Psoas muscle (tissue), 8 donors: ENCODE results near the gene QKI. TPM values are rescaled to one million over a fixed set of nuclear protein-coding genes. Genes with fewer than 3 reads are reported as not detected.

Source experiments
- ATAC-seq, 4 donors: fragments of 200-7000 bp; cut with Tn5 transposase; one replicate each; pipeline ENCODE4 v1.9.1; 2020; ENCODE audit warnings: moderate library complexity in 3 of 4, mild to moderate bottlenecking in 2 of 4
- DNase-seq, 2 donors: peaks; one replicate each; pipeline ENCODE4 v3.0.0-alpha.2; 2020
- H3K27ac ChIP-seq: fragments of 200-600 bp; one replicate; pipeline ENCODE4 v1.8.0; 2022
- H3K27me3 ChIP-seq, 3 donors: fragments of 200-600 bp in 1 of 3; one replicate each; pipeline versions ENCODE4 v1.6.1 to v1.8.0; 2013 to 2022; ENCODE audit warnings: low read length in 2 of 3, mild to moderate bottlenecking in 2 of 3, moderate library complexity in 1 of 3; ENCODE audit not compliant: insufficient read depth in 3 of 3
- H3K36me3 ChIP-seq, 2 donors: fragments of 200-600 bp in 1 of 2; one replicate each; pipeline versions ENCODE4 v1.6.1 to v1.8.0; 2013 to 2022; ENCODE audit warnings: low read depth in 1 of 2, mild to moderate bottlenecking in 1 of 2, moderate library complexity in 1 of 2; ENCODE audit not compliant: insufficient read depth in 1 of 2
- H3K4me1 ChIP-seq: fragments of 200-600 bp; one replicate; pipeline ENCODE4 v1.8.0; 2022
- H3K4me3 ChIP-seq: fragments of 200-600 bp; one replicate; pipeline ENCODE4 v1.8.0; 2022; ENCODE audit warnings: mild to moderate bottlenecking
- H3K9me3 ChIP-seq: fragments of 200-600 bp; one replicate; pipeline ENCODE4 v1.8.0; 2022
- WGBS, 3 donors: extraction: QIAGEN DNeasy Blood & Tissue Kit; methylation state at CpG; one replicate each; pipeline versions ENCODE4 v1.1.6 to v1.1.7; 2013; 5-methylcytosine and 5-hydroxymethylcytosine counted together
- intact Hi-C, 2 donors: fragments of 100-400 bp; cut with DNase I; formaldehyde crosslinking; loops; one replicate each; pipeline versions ENCODE4 v1.11.0 to v1.14.2; 2022
- polyA plus RNA-seq, 3 donors: library from polyadenylated mRNA; stranded (reverse); fragments of 200-250 nt; gene quantifications; one replicate each; pipeline ENCODE4 v1.2.3, GENCODE V29; 2013
- total RNA-seq, 4 donors: library from RNA; stranded (reverse); fragmentation: NEBNext Ultra II Directional in 2 of 4; extraction: Animal tissue kit (Norgen Biotek cat#: 25700) in 2 of 4; gene quantifications; one replicate each; pipeline versions ENCODE4 v1.2.1 to v1.2.4, GENCODE V29; 2021 to 2023
- TF ChIP-seq, protein P1 (sequence below): fragments of 200-600 bp; IDR thresholded peaks from one replicate; pipeline ENCODE4 v1.8.0; 2022; ENCODE audit warnings: antibody characterized with exemption
- donor health status: healthy with polysubstance abuse.
- donor health status: DM: no; HTN: no; CAD: no; lungs with moderate emphysema.
- donor health status: Bipolar disorder and iron deficiency.
- donor health status: healthy.
- donor health status: DM: yes; HTN: yes; CAD: no.
- donor health status: DM: no; HTN: no; CAD: no.
- donor health status: DM: no; HTN: no; CAD: no.
- donor health status: DM: yes; HTN: yes; CAD: no.

The QKI gene
- total and polyA plus RNA-seq, 7 donors: 62.0 to 421 (median 275) TPM

DNA sequence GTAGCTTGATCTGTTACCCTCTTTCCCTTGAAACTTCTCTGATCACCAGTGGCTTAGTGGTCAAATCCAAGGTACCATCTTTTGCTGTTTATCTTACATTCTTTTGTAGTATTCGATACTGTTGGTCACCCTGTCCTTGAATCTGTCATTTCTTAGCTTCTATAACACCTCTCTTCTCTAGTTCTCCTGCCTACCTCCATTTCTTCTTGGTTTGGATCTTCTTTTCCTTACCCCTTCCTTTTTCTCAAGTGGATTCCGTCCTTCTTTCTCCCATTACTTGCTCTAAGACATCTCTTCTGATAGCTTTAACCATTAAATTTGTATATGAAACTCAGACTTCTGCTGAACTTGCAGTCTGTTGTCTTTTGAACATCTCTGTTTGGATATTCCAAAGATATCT lies 39.9 kb downstream of the QKI start:
- H3K36me3 ChIP-seq: no peaks in the 10 kb centered on the region
- intact Hi-C loops: no loop called here
- no peak for ATAC-seq
- peaks cover 84% of the 10 kb centered on the region for H3K4me1 ChIP-seq
- peak overlapping the region; percentile 70 for H3K27ac ChIP-seq
- H3K4me3 ChIP-seq: no peak overlapping the region
- WGBS, 3 donors: 65 to 78% (median 69%) methylated on average over 2 of the region's 2 CpGs
- TF ChIP-seq, protein P1, sequence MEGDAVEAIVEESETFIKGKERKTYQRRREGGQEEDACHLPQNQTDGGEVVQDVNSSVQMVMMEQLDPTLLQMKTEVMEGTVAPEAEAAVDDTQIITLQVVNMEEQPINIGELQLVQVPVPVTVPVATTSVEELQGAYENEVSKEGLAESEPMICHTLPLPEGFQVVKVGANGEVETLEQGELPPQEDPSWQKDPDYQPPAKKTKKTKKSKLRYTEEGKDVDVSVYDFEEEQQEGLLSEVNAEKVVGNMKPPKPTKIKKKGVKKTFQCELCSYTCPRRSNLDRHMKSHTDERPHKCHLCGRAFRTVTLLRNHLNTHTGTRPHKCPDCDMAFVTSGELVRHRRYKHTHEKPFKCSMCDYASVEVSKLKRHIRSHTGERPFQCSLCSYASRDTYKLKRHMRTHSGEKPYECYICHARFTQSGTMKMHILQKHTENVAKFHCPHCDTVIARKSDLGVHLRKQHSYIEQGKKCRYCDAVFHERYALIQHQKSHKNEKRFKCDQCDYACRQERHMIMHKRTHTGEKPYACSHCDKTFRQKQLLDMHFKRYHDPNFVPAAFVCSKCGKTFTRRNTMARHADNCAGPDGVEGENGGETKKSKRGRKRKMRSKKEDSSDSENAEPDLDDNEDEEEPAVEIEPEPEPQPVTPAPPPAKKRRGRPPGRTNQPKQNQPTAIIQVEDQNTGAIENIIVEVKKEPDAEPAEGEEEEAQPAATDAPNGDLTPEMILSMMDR: no peak
- H3K27me3 ChIP-seq: no peaks in the 10 kb centered on the region
- no peak for DNase-seq
- no peaks in the 10 kb centered on the region for H3K9me3 ChIP-seq

DNA sequence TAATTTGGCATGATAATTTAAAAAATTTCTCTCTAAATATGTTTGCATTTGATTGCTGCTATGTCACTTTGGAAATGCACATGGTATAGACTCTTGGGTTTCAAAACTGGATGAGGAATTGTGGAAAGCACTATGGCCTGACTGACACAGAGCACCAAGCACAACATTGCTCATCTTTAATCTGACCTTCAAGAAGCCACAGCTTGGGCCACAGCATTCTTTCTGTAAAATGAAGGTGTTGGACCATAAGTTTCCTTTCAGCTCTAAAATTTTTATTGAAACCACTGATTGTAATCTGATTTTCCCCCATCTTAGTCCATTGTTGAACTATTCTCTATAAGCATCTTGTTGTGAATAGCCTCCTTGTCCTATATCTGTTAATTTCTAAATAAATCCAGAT lies 41.0 kb downstream of the QKI start:
- DNase-seq (no peak), ATAC-seq (no peak)
- no peaks in the 10 kb centered on the region for H3K9me3 ChIP-seq
- intact Hi-C loops: loop anchor here in 1 of 2 donors (5.0 kb wide), 1 partner anchor 37 kb away; no protein-coding TSS in a partner anchor
- TF ChIP-seq, protein P1: no peak
- H3K36me3 ChIP-seq: no peaks in the 10 kb centered on the region
- no peaks in the 10 kb centered on the region for H3K27me3 ChIP-seq
- no peak overlapping the region for H3K4me3 ChIP-seq
- H3K4me1 ChIP-seq: peaks cover 95% of the 10 kb centered on the region
- H3K27ac ChIP-seq: peak overlapping the region; percentile 73

DNA sequence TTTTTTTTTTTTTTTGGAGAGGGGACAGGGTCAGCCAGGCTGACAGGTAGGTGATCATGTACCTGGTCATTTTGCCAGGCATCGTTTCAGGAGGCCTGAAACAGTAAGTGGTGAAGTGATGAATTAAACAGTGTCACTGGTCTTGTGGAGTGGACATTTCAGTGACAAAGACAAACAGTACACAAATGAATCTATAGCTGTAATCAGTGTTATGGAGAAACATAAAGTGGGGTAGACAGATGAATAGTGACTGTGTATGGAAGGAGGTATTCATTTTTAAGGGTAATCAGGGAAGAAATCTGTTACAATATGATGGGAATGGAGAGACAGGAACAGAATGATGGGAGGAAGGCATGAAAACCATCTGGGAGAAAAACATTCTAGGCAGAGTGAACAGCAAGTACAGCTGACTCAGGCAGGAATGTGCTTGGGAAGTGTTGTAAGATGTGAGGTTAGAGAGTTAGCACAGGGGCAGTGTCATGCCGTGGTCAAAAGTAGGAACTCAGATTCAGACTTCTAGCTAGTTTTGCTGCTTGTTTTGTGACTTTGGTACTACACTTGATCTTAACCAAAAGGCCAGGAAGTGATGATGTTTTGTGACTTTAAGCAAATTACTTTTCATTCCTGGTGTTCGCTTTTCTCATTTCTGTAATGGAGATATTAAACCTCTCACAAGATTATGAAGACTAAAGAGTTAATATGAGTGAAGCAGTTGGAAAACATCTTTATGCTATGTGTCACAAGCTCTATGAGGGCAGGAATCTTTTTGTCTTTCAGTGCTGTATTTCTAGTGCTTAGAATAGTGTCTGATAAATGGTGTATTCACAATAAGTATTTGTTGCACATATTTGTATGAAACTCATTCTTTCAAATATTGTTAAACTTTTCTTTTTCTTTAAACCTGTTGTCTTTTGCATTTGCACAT lies 43.4 kb downstream of the QKI start:
- Histone ChIP-seq H3K36me3 (no peaks in the 10 kb centered on the region), H3K27ac (peak overlapping the region; percentile 73), H3K4me3 (peak overlapping the region; percentile 20), H3K27me3 (no peaks in the 10 kb centered on the region), H3K4me1 (peaks cover 95% of the 10 kb centered on the region), H3K9me3 (no peaks in the 10 kb centered on the region)
- TF ChIP-seq, protein P1: no peak
- WGBS, 3 donors: 46 to 56% (median 52%) methylated on average over 3 of the region's 3 CpGs
- intact Hi-C loops: loop anchor here in 1 of 2 donors (5.0 kb wide), 1 partner anchor 34 kb away; no protein-coding TSS in a partner anchor
- DNase-seq (peak in 1 of 2 donors; percentile 20), ATAC-seq (peak; percentile 87 to 95 (median 93))

- ATAC-seq: peak in 3 of 4 donors; percentile 26 to 42 (median 38)
- no peaks in the 10 kb centered on the region for H3K36me3 ChIP-seq
- 31 to 49% (median 39%) methylated on average over 2 of the region's 2 CpGs for WGBS, 3 donors
- TF ChIP-seq, protein P1: no peak
- peak overlapping the region; percentile 62 for H3K4me3 ChIP-seq
- H3K4me1 ChIP-seq: peaks cover 84% of the 10 kb centered on the region
- intact Hi-C loops: loop anchor here in 1 of 2 donors (5.0 kb wide), 1 partner anchor 33 kb away; no protein-coding TSS in a partner anchor
- no peak for DNase-seq
- peak overlapping the region; percentile 73 for H3K27ac ChIP-seq
- H3K9me3 ChIP-seq: no peaks in the 10 kb centered on the region
- no peaks in the 10 kb centered on the region for H3K27me3 ChIP-seq
These were observed 44.5 kb downstream of the QKI start for GRCh38 chr6:163459007-163459406.
